Hematopoietic multipotent progenitor cell (in vitro differentiated cells): ENCODE measurements around the gene RPS27. TPM values are rescaled to one million over a fixed set of nuclear protein-coding genes. Genes with fewer than 3 reads are reported as not detected.
A peak's percentile ranks its signal among the peaks of the same experiment; 100 is the strongest.
"Not testable (repeated sequence)": the region's sequence is repeated elsewhere in the genome, so short reads cannot be mapped to it uniquely, and the experiment has no call there.

ENCODE experiments used
- DNase-seq, 3 donors: peaks; one replicate each; pipeline ENCODE4 v3.0.0-alpha.2; 2011 to 2015; ENCODE audit warnings: low read depth in 2 of 3, low spot score in 2 of 3
- small RNA-seq: library from RNA; depleted of rRNA; stranded (forward); fragments of <200 nt; gene quantifications from one replicate; pipeline ENCODE3, GENCODE V24; 2012
- total RNA-seq: library from RNA; depleted of rRNA; stranded (reverse); fragments of >200 nt; gene quantifications from one replicate; pipeline ENCODE4 v1.2.3, GENCODE V29; 2012

The RPS27 gene
- total RNA-seq, 1 donor = 2,372 TPM

GRCh38 chr1:153985341-153985912 lies 5.1 kb upstream of the RPS27 start:
- peak in 2 of 3 donors; percentile 69 to 88 for DNase-seq

- DNase-seq = peak in 1 of 3 donors; percentile 47
Measured at GRCh38 chr1:153985941-153986761, 4.4 kb upstream of the RPS27 start, which contains the start of gene RAB13. Gene RAB13 (minus strand): TSS chr1:153986339. CDS start chr1:153986236, 103 bp downstream.

GRCh38 chr1:153987621-153988020 lies 2.9 kb upstream of the RPS27 start:
- no peak for DNase-seq

GRCh38 chr1:153991151-153991630 lies 629 bp downstream of the RPS27 start:
- no peak for DNase-seq

GRCh38 chr1:153991806-153992205 lies 1.2 kb downstream of the RPS27 start:
- DNase-seq = no peak

- no peak for DNase-seq
Measured at GRCh38 chr1:153995202-153995601, 4.6 kb downstream of the RPS27 start.

- DNase-seq = no peak
Measured at GRCh38 chr1:153995640-153996039, 5.1 kb downstream of the RPS27 start.

- not testable (repeated sequence) for DNase-seq
Measured at GRCh38 chr1:153996882-153997281, 6.3 kb downstream of the RPS27 start.

- DNase-seq = no peak
Measured at GRCh38 chr1:154000420-154000819, 9.9 kb downstream of the RPS27 start.

- no peak for DNase-seq
Measured at GRCh38 chr1:154006136-154006535, 15.6 kb downstream of the RPS27 start.

GRCh38 chr1:154012129-154012528 lies 21.6 kb downstream of the RPS27 start:
- no peak for DNase-seq

GRCh38 chr1:154012543-154012942 lies 22.0 kb downstream of the RPS27 start:
- not testable (repeated sequence) for DNase-seq

GRCh38 chr1:154014154-154014907 lies 23.8 kb downstream of the RPS27 start:
- no peak for DNase-seq

- no peak for DNase-seq
Measured at GRCh38 chr1:154019269-154019668, 28.7 kb downstream of the RPS27 start.

GRCh38 chr1:154019940-154020339 lies 29.4 kb downstream of the RPS27 start:
- no peak for DNase-seq

- not testable (repeated sequence) for DNase-seq
Measured at GRCh38 chr1:154033697-154034096, 43.1 kb downstream of the RPS27 start.

Small RNAs within 50 kb of the gene (small RNA-seq; reads per million reads assigned to genes)
- gene MIR6737 = not detected
- gene RNU6-179P = not detected

Other genes starting within 250 kb of the RPS27 start
- 12.7 TPM for gene SLC27A3, start 215.4 kb upstream of the RPS27 start, total RNA-seq
- 33.7 TPM for gene GATAD2B, start 67.8 kb upstream of the RPS27 start, total RNA-seq
- 58.2 TPM for gene DENND4B, start 44.0 kb upstream of the RPS27 start, total RNA-seq
- gene CRTC2, start 32.1 kb upstream of the RPS27 start, total RNA-seq = 15.3 TPM
- gene SLC39A1, start 27.2 kb upstream of the RPS27 start, total RNA-seq = 64.6 TPM
- 61.9 TPM for gene CREB3L4, start 22.9 kb upstream of the RPS27 start, total RNA-seq
- gene JTB, start 13.1 kb upstream of the RPS27 start, total RNA-seq = 106 TPM
- 30.7 TPM for gene RAB13, start 4.4 kb upstream of the RPS27 start, total RNA-seq
- gene NUP210L, start 164.3 kb downstream of the RPS27 start, total RNA-seq = under 0.01 TPM
- 314 TPM for gene TPM3, start 201.3 kb downstream of the RPS27 start, total RNA-seq
- gene CFAP141, start 215.6 kb downstream of the RPS27 start, total RNA-seq = not detected
- 83.2 TPM for gene UBAP2L, start 230.2 kb downstream of the RPS27 start, total RNA-seq